ENCODE measurements around the gene WDR55.
"Not testable (repeated sequence)": the region's sequence is repeated elsewhere in the genome, so short reads cannot be mapped to it uniquely, and the experiment has no call there.

The WDR55 gene

DNA sequence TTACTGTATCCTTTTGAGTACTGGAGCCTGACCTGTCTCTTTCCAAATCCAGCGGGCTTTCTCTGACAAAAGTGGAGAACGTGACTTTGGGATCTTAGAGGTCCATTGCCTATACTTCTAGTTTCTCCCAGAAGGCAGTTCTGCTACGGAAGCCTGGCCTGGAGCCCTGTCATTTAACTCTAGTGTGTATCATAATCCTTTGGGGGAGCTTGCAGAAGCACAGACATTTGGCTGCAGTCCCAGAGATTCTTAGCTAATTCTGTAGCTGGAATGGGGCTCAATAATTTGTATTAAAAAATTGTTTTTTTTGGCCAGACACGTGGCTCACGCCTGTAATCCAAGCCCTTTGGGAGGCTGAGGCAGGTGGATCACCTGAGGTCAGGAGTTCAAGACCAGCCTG lies 29.6 kb downstream of the WDR55 start:
- peak; percentile 46 for DNase-seq (ENCODE audit: low read depth)
- no peak overlapping the region for H3K4me3 ChIP-seq (replicated peaks; ENCODE audit: low read depth, low read length)
- TF ChIP-seq, protein P1, sequence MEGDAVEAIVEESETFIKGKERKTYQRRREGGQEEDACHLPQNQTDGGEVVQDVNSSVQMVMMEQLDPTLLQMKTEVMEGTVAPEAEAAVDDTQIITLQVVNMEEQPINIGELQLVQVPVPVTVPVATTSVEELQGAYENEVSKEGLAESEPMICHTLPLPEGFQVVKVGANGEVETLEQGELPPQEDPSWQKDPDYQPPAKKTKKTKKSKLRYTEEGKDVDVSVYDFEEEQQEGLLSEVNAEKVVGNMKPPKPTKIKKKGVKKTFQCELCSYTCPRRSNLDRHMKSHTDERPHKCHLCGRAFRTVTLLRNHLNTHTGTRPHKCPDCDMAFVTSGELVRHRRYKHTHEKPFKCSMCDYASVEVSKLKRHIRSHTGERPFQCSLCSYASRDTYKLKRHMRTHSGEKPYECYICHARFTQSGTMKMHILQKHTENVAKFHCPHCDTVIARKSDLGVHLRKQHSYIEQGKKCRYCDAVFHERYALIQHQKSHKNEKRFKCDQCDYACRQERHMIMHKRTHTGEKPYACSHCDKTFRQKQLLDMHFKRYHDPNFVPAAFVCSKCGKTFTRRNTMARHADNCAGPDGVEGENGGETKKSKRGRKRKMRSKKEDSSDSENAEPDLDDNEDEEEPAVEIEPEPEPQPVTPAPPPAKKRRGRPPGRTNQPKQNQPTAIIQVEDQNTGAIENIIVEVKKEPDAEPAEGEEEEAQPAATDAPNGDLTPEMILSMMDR (IDR thresholded peaks at IDR 0.05; ENCODE audit: low read length, missing control alignments) = no peak

DNA sequence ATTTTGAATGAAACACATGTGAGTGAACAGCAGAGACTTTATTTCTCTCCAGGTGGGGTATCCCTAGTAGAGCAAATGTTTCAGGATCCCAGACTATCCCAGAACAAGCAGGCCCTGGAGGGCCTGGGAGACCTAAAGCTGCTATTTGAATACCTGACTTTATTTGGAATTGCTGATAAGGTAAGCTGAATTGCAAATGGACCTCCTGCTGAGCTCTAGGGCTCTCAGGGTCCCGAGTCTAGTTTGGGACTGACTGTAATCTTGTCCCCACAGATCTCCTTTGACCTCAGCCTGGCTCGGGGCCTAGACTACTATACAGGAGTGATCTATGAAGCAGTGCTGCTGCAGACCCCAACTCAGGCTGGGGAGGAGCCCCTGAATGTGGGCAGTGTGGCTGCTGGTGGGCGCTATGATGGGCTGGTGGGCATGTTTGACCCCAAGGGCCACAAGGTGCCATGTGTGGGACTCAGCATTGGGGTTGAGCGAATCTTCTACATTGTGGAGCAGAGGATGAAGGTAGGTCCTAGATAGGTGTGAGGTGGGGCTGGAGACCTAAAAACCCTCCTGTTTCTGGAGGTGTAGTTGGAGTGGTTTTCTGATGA lies 32.3 kb downstream of the WDR55 start:
- TF ChIP-seq, protein P1 (IDR thresholded peaks at IDR 0.05; ENCODE audit: low read length, missing control alignments) = no peak
- H3K4me3 ChIP-seq (replicated peaks; ENCODE audit: low read depth, low read length) = no peak overlapping the region
- DNase-seq (ENCODE audit: low read depth) = no peak

DNA sequence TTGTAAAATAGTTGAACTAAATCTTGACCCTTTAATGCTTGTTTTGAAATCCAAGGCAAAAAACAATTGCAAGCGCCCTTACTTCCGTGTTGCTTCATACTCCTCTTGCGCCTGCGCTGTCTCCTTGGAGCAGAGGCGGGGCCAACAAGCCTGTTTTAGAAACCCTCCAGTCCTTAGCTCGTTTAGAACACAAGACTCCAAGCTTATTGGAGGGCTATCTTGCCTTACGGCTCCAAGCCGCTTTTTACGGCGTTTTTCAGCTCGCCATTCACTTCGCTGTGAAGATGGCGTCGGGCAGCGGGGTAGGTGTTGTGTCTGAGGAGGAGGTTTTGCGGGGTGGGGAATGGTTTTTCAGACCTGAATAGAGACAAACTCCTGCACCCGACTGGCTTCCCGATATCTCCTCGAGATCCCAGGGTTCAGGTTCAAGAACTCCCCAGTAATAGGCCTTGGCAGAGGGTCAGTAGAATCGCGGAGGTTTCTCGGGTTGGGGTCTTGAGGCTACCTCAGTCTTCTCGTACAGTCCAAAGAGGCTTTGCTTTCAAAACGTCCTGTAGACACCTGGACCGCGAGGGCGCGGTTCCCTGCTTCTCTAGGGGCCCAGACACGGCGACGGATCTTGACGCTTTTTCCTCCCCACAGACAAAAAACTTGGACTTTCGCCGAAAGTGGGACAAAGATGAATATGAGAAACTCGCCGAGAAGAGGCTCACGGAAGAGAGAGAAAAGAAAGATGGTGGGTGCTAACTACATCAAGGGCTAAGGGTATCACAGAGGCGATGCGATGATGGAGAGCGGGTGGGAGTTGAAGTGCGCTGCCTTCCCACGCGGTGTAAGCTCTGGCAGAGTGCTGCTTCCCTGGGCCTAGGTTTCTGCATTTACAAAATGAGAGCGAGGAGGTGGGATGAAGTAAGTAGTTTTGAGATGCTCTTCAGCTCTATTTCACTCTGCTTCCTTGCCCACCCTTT lies 35.8 kb downstream of the WDR55 start, which contains the start of gene ZMAT2:
Gene ZMAT2, plus strand, starts transcription at position 271 of the 968 bp plus-strand sequence. Its CDS starts 14 bp downstream, at position 285.
- peak within 1 kb of the TSS; percentile 74 for H3K4me3 ChIP-seq (replicated peaks; ENCODE audit: low read depth, low read length)
- peak; percentile 99 for DNase-seq (ENCODE audit: low read depth)
- TF ChIP-seq, protein P1 (IDR thresholded peaks at IDR 0.05; ENCODE audit: low read length, missing control alignments) = no peak

DNA sequence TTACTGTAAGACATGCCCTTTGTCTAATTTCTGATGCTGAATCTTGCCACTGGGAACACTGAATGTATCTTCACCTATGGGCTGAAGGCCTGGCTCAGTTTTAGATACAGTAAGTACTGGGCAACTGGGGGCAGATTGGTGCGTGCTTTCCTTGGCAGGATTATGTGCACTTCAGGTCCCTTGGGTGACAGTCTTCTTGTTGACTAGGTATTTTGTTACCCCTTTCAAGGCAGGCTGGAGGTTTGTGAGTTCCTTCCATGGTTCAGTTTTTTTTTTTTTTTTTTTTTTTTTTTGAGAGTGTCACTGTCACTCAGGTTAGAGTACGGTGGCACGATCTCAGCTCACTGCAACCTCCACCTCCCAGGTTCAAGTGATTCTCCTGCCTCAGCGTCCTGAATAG lies 43.1 kb downstream of the WDR55 start:
- TF ChIP-seq, protein P1 (IDR thresholded peaks at IDR 0.05; ENCODE audit: low read length, missing control alignments) = no peak
- no peak for DNase-seq (ENCODE audit: low read depth)
- H3K4me3 ChIP-seq (replicated peaks; ENCODE audit: low read depth, low read length) = no peak overlapping the region

DNA sequence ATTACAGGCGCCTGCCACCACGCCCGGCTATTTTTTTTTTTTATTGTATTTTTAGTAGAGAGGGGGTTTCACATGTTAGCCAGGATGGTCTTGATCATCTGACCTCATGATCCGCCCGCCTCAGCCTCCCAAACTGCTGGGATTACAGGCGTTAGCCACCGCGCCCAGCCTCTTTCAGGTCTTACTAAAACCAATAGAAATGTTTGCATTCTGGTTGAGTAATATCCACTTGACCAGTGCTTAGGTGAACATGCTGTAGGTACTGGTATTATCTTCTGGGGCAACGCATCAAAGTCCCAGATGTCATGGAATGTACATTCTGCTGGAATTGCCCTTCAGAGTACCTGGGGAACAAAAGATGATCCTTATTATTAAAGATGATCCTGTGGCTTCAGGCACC lies 44.1 kb downstream of the WDR55 start:
- not testable (repeated sequence) for DNase-seq (ENCODE audit: low read depth); H3K4me3 ChIP-seq (replicated peaks; ENCODE audit: low read depth, low read length)

DNA sequence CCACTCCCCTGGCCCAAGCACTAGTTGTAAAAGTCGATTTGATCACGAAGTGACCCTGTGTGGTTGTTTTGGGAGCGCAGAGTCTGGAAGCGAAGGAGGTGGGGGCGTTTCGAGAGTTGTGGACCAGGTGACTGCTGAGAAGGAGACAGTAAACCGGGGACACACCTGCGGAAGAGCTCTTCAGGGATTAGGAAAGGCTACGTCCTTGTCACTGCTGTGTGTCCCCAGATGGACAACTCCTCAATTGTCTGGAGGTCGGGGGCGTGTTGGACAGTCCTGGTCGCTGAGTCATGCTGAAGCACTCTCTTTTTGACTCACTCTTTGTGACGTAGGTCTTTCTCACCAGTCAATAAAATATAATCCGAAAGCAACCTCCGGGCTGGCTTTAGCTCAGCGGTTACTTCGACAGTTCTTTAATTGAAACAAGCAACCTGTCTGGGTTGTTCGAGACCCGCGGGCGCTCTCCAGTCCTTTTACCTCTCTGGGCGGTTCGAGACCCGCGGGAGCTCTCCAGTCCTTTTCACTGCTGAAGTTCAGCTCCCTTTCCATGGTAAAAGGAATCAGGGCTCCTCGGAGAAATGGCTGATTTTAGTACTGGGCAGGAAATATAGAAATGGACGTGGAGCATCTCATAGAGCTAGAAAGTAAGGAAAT lies 46.3 kb downstream of the WDR55 start:
- DNase-seq (ENCODE audit: low read depth) = peak; percentile 97
- H3K4me3 ChIP-seq (replicated peaks; ENCODE audit: low read depth, low read length) = peak overlapping the region; percentile 52
- TF ChIP-seq, protein P1 (IDR thresholded peaks at IDR 0.05; ENCODE audit: low read length, missing control alignments) = no peak

DNA sequence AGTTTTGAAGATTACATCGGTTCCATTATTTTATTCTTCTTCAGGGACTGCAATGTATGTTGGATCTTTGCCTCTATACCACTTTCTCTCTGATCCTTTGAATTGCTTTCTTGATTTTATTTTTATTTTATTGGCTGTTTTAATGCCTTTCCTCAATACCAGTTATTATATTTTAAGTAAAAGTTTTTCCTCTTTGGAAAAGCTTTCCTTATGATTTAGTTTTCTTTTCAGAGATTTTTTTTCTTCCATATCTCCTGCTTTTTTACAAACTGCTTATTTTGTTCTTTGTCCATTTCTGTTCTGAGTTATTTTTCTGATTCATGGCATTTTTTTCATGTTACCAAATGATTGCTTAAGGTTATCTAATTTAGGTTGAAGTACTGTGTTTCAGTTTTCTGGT lies 47.1 kb downstream of the WDR55 start:
- TF ChIP-seq, protein P1 (IDR thresholded peaks at IDR 0.05; ENCODE audit: low read length, missing control alignments) = no peak
- peak overlapping the region; percentile 52 for H3K4me3 ChIP-seq (replicated peaks; ENCODE audit: low read depth, low read length)
- DNase-seq (ENCODE audit: low read depth) = no peak
